Left kidney (tissue), 2 donors: Measurements from ENCODE around the gene ZDHHC3. TPM values are rescaled to one million over a fixed set of nuclear protein-coding genes. Genes with fewer than 3 reads are reported as not detected.
"Not testable (repeated sequence)": the region's sequence is repeated elsewhere in the genome, so short reads cannot be mapped to it uniquely, and the experiment has no call there.

Experiments
- DNase-seq: peaks from one replicate; pipeline ENCODE4 v3.0.0-alpha.2; 2013
- polyA plus RNA-seq: library from polyadenylated mRNA; unstranded; fragments of 120-200 nt; gene quantifications from one replicate; pipeline ENCODE4 v1.2.1, GENCODE V29; 2013; ENCODE audit not compliant: insufficient read length

Gene ZDHHC3
- polyA plus RNA-seq, 1 donor, result 93.8 TPM

- DNase-seq, result no peak
Measured at GRCh38 chr3:44966795-44967278, 9.1 kb downstream of the ZDHHC3 start.

- DNase-seq, result no peak
Measured at GRCh38 chr3:44965165-44965564, 10.8 kb downstream of the ZDHHC3 start.

GRCh38 chr3:44963571-44964325, 12.2 kb downstream of the ZDHHC3 start:
- DNase-seq, result no peak

GRCh38 chr3:44962621-44963393, 13.2 kb downstream of the ZDHHC3 start:
- DNase-seq, result no peak

GRCh38 chr3:44961888-44962287, 14.1 kb downstream of the ZDHHC3 start:
- no peak for DNase-seq

- no peak for DNase-seq
Measured at GRCh38 chr3:44960387-44961026, 15.5 kb downstream of the ZDHHC3 start.

- DNase-seq, result no peak
Measured at GRCh38 chr3:44958386-44958785, 17.6 kb downstream of the ZDHHC3 start.

- DNase-seq, result no peak
Measured at GRCh38 chr3:44957986-44958385, 18.0 kb downstream of the ZDHHC3 start.

- DNase-seq, result no peak
Measured at GRCh38 chr3:44955917-44956316, 20.1 kb downstream of the ZDHHC3 start.

- no peak for DNase-seq
Measured at GRCh38 chr3:44954962-44955361, 21.0 kb downstream of the ZDHHC3 start.

GRCh38 chr3:44954304-44954703, 21.7 kb downstream of the ZDHHC3 start:
- no peak for DNase-seq

GRCh38 chr3:44952689-44953088, 23.3 kb downstream of the ZDHHC3 start:
- no peak for DNase-seq

- no peak for DNase-seq
Measured at GRCh38 chr3:44950275-44950734, 25.7 kb downstream of the ZDHHC3 start.

GRCh38 chr3:44949770-44950169, 26.2 kb downstream of the ZDHHC3 start:
- not testable (repeated sequence) for DNase-seq

- no peak for DNase-seq
Measured at GRCh38 chr3:44948239-44948638, 27.7 kb downstream of the ZDHHC3 start.

GRCh38 chr3:44942202-44942921, 33.6 kb downstream of the ZDHHC3 start:
- no peak for DNase-seq

- no peak for DNase-seq
Measured at GRCh38 chr3:44939581-44940036, 36.4 kb downstream of the ZDHHC3 start.

- no peak for DNase-seq
Measured at GRCh38 chr3:44932986-44933944, 42.7 kb downstream of the ZDHHC3 start.

- DNase-seq, result no peak
Measured at GRCh38 chr3:44932271-44932670, 43.7 kb downstream of the ZDHHC3 start.

- DNase-seq, result no peak
Measured at GRCh38 chr3:44931791-44932190, 44.2 kb downstream of the ZDHHC3 start.

- no peak for DNase-seq
Measured at GRCh38 chr3:44930911-44931310, 45.1 kb downstream of the ZDHHC3 start.
